Head of caudate nucleus (tissue), 42 donors: Measurements from ENCODE around the gene C19orf73.

ENCODE experiments used
- DNase-seq, 42 donors: peaks; one replicate each; pipeline versions ENCODE4 v3.0.0 to v3.0.0-alpha.2; 2020 to 2021; ENCODE audit warnings: mixed read lengths in 7 of 42
- intact Hi-C: fragments of 100-400 bp; cut with DNase I; formaldehyde crosslinking; loops from one replicate; pipeline ENCODE4 v1.15.0; 2022

C19orf73 gene, protein sequence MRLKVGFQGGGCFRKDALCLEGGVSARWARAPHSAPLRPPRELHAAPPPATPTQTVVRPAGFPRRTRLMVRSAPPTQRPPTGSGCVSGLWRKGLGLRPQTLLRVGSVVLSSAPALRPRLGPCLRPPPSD

DNA sequence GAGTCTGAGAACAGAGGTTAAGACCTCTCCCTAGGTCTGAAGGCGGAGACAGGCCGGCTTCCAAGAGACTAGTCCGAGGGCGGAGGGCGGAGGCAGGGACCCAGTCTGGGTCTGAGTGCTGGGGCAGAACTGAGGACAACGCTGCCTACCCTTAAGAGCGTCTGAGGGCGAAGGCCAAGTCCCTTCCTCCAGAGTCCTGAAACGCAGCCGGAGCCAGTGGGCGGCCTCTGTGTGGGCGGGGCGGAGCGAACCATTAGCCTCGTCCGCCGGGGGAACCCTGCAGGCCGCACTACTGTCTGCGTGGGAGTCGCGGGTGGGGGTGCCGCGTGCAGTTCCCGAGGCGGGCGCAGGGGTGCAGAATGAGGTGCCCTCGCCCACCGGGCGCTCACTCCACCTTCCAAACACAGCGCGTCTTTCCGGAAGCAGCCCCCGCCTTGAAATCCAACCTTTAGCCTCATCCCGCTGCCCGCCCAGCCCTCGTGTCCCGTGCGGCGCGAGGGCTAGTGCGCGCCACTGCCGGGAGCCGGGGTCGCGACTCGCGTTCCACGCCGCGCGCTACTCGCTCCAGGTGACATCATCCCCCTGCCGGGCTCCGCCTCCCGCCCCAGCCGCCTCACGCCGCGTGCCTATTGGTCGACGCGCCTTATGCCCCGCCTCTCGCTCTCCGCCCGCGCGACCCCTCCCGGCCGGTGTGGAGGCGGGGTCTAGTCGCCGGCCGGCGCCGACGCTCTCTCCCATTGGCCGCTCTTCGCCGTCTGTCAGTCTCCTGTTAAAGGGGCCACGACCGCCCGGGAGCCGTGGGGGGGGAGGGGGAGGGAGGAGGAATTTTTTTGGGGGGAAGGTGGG, at the start of gene C19orf73:
Gene C19orf73 (minus strand): TSS at position 579 of the 846 bp plus-strand sequence. CDS start 121 bp downstream, at position 458.
- intact Hi-C loops: no loop called here
- peak; percentile 91 to 99 (median 97) for DNase-seq

- DNase-seq: no peak
- intact Hi-C loops: no loop called here
Observed at GRCh38 chr19:49168421-49168820, 49.5 kb upstream of the C19orf73 start.

DNA sequence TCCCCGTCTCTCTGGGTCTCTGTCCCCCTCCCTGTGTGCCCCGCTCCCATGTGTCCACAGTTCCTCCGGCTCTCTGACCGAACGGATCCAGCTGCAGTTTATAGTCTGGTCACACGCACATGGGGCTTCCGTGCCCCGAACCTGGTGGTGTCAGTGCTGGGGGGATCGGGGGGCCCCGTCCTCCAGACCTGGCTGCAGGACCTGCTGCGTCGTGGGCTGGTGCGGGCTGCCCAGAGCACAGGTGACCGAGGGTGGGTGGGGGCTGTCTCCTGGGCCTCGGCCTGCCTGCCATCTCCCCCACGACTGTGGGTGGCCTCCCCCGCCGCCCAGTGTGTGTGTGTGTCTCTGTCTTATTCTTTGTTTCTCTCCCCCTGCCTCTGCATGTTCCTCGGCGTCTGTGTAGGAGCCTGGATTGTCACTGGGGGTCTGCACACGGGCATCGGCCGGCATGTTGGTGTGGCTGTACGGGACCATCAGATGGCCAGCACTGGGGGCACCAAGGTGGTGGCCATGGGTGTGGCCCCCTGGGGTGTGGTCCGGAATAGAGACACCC, 49.0 kb upstream of the C19orf73 start:
- DNase-seq: no peak
- intact Hi-C loops: no loop called here

GRCh38 chr19:49165865-49166301, 46.9 kb upstream of the C19orf73 start:
- intact Hi-C loops: no loop called here
- DNase-seq: no peak

DNA sequence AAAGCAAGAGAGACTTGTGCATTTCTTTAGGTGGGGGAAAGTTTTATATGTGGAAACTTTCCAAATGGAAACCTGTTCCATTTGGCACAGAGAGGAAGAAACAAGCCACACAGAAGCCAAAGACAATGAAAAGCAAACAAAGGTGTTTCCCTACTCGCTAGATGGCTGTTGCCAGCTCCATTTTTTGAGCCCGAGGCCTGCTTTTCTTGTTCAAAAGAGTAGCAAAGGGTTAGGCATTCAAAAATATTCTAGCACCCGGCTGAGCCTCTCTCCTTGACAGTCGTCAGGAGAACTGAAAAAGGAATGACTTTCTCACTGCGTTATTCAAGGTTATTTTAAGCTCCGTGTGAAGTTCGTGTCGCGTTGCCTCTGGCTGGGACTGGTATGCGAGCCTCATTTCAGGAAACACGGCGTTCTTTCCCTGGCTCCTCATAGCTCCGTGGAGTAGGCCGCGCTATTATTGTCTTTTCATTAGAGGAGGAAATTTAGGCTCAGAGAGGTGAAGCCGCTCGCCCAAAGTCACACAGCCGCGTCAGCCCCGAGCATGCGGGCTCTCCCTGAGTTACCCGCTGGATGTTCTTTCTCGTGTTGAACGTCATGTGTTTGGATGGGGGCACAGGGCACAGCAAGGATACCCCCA, 46.3 kb upstream of the C19orf73 start:
- DNase-seq: peak in 28 of 42 donors; percentile 12 to 68 (median 36)
- intact Hi-C loops: no loop called here

- no peak for DNase-seq
- intact Hi-C loops: no loop called here
Observed at GRCh38 chr19:49161987-49162386, 43.0 kb upstream of the C19orf73 start.

- intact Hi-C loops: no loop called here
- no peak for DNase-seq
Observed at GRCh38 chr19:49160450-49161189, 41.7 kb upstream of the C19orf73 start.

DNA sequence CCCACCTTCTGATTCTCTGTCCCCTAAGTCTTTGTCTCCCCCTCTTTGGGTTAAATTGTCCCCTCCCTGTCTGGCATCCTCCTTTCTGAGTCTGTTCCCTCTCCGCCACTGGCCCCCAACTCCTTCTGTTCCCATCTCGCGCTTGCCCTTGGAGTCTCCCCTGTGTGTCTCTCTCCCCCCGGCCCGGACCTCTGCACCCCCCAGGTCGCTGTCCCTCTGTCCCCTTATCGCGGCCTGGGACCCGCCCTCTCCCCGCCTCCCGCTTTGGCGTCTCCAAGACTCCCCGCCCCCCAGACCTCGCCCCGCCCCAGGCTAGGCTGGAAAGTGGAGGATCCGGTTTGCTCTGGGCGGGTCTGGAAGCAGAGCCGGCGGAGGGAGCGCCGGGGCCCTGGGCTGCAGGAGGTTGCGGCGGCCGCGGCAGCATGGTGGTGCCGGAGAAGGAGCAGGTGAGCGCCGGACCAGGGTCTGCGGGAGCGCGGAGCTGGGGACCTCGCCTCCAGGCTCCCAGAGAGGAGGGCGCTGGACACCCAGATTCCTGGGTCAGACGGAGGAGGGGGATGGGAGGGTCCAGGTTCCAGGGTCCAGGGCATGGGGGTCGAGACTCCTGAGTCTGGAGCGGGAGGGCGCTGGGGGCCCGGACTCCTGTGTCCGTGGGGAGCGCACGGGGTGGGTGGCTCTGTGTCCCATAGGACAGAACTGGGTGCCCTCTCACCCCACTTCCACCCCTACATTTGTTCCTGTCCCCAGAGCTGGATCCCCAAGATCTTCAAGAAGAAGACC, 38.7 kb upstream of the C19orf73 start, which contains the start of gene TRPM4:
Gene TRPM4 (plus strand): TSS at position 348 of the 780 bp plus-strand sequence. CDS start 75 bp downstream, at position 423.
- DNase-seq: peak in 41 of 42 donors; percentile 48 to 88 (median 71)
- intact Hi-C loops: no loop called here

GRCh38 chr19:49155820-49156346, 36.9 kb upstream of the C19orf73 start:
- intact Hi-C loops: no loop called here
- DNase-seq: no peak

DNA sequence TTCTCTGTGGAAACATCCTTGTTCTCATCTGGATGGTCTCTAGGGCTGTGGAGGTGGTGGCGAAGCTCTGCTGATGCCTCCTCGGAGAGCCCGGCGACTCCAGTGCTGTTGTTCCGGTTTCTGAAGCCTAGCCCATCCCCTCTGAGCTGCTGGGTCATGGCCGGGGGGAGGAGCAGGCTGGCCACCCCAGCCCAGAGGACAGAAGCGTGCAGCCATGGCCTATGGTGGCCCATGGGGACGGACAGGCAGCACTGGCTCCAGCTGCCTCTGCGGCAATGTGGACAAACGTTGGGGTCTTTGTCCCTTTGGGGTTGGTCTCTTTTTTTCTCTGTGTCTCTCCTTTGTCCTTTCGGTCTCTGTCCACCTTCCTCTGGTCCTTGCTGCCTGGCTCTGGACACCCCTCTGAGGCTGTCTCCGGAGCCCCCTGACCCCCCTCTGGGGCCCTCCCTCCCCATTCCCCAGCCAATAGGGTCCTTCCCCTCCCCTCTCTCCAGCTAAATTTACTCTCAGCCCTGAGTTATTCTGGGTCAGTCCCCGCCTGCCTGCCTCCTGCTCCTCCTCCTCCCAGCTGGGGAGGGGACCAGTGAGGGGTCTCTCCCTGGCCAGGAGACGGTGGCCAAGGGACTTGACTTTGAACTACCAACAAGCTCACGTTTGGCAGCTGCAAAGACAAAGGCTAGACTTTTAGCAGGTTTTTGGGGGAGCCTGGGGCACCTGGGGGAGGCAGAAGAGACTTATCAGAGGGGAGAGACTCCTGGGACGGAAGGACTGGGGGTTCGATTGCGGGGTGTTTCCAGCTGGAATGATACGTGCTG, 36.3 kb upstream of the C19orf73 start, which contains the start of gene HRC:
Gene HRC (minus strand): TSS at position 392 of the 815 bp plus-strand sequence. CDS start 159 bp downstream, at position 233.
- intact Hi-C loops: no loop called here
- DNase-seq: no peak

- intact Hi-C loops: no loop called here
Observed at GRCh38 chr19:49154279-49154678, 35.3 kb upstream of the C19orf73 start.

DNA sequence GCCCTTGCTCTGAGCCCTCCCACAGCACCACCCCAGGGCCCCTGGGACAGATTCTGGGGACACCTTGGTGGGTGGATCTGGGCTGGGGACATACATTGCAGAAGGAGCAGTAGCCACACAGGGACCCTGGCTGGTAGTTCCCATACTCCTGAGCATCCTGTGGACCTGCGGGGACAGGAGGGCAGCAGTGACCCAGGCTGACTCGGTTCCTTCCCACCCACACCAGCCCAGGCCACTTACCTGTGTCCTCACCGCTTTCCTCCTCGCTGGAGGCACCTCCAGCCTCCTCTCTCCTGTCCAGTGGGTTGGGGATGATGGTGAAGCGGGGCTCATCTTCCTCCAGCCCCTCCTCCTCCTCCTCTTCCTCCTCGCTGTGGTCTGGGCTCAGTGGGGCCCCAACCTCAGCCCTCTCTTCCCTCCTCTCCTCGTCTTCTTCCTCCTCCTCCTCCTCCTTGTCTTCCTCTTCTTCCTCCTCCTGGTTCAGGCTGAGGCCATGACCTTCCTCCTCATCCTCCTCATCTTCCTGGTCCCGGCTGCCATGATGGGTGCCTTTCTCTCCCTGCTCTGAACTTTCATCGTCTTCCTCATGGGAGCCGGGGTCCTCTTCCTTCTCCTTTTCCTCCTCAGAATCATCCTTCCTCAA, 34.3 kb upstream of the C19orf73 start:
- DNase-seq: no peak
- intact Hi-C loops: no loop called here

More at GRCh38 chr19:49154279-49154678, 35.3 kb upstream of the C19orf73 start:
- no peak for DNase-seq

DNA sequence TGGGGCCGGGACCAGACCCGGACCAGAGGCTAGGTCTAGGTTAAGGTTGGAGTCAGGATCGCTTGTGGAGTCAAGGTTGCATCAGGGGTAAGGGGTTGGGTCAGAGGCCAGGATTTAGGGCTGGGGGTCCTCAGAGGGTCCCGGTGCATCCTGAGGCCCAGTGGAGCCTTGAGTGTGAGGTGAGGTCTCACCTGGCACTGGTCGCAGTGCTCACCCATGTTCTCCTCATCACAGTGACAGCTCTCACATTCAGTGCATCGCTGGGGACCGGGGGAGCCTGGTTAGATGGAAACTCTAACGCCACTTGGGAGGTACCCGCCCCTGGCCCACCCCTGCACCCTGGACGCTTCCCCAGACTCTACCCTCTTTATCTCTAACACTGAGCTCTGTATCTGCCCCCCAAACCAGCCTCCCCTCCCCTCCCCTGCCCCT, 33.2 kb upstream of the C19orf73 start:
- intact Hi-C loops: no loop called here
- DNase-seq: no peak

- peak in 26 of 42 donors; percentile 17 to 65 (median 38) for DNase-seq
- intact Hi-C loops: no loop called here
Observed at GRCh38 chr19:49151267-49152118, 32.5 kb upstream of the C19orf73 start.

- no peak for DNase-seq
- intact Hi-C loops: no loop called here
Observed at GRCh38 chr19:49150944-49151243, 32.0 kb upstream of the C19orf73 start.
